HEK293 (cell line): ENCODE measurements around the gene TTC33.

Source experiments
- REST ChIP-seq: fragments of 450-650 bp; formaldehyde crosslinking; IDR thresholded peaks from 2 replicates; pipeline ENCODE4 v1.5.1; 2016; ENCODE audit warnings: missing biosample characterization, missing genetic modification characterization
- YY1 ChIP-seq: fragments of 450-650 bp; formaldehyde crosslinking; IDR thresholded peaks from 2 replicates; pipeline ENCODE4 v1.5.1; 2018; ENCODE audit warnings: missing biosample characterization, missing genetic modification characterization
- ZFP3 ChIP-seq: fragments of 450-650 bp; formaldehyde crosslinking; IDR thresholded peaks from 2 replicates; pipeline ENCODE4 v1.5.1; 2016; ENCODE audit warnings: low read depth, missing biosample characterization, missing genetic modification characterization
- ZNF133 ChIP-seq: fragments of 450-650 bp; formaldehyde crosslinking; IDR thresholded peaks from 2 replicates; pipeline ENCODE4 v1.5.1; 2016; ENCODE audit warnings: missing biosample characterization, missing genetic modification characterization
- ZNF23 ChIP-seq: fragments of 450-650 bp; formaldehyde crosslinking; IDR thresholded peaks from 2 replicates; pipeline ENCODE4 v1.5.1; 2016; ENCODE audit warnings: missing biosample characterization, missing genetic modification characterization, borderline replicate concordance
- ZNF830 ChIP-seq: fragments of 450-650 bp; IDR thresholded peaks from 2 replicates; pipeline ENCODE4 v1.5.0; 2018; ENCODE audit warnings: missing biosample characterization, missing genetic modification characterization, low read depth, mild to moderate bottlenecking, moderate library complexity
- TF ChIP-seq, protein P1 (sequence below): fragments of 450-650 bp; formaldehyde crosslinking; IDR thresholded peaks from 2 replicates; pipeline ENCODE4 v1.5.1; 2016; ENCODE audit warnings: missing biosample characterization, missing genetic modification characterization

GRCh38 chr5:40784027-40784653 is 28.4 kb upstream of the TTC33 start:
- TF ChIP-seq, protein P1, sequence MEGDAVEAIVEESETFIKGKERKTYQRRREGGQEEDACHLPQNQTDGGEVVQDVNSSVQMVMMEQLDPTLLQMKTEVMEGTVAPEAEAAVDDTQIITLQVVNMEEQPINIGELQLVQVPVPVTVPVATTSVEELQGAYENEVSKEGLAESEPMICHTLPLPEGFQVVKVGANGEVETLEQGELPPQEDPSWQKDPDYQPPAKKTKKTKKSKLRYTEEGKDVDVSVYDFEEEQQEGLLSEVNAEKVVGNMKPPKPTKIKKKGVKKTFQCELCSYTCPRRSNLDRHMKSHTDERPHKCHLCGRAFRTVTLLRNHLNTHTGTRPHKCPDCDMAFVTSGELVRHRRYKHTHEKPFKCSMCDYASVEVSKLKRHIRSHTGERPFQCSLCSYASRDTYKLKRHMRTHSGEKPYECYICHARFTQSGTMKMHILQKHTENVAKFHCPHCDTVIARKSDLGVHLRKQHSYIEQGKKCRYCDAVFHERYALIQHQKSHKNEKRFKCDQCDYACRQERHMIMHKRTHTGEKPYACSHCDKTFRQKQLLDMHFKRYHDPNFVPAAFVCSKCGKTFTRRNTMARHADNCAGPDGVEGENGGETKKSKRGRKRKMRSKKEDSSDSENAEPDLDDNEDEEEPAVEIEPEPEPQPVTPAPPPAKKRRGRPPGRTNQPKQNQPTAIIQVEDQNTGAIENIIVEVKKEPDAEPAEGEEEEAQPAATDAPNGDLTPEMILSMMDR (tag by site-specific recombination) = no peak
- TF ChIP-seq ZFP3 (tag by site-specific recombination) (no peak), ZNF830 (tag by site-specific recombination) (no peak), ZNF133 (tag by site-specific recombination) (no peak), ZNF23 (tag by site-specific recombination) (no peak), REST (tag by site-specific recombination) (no peak), YY1 (tag by site-specific recombination) (no peak)
